HFFc6 (cell line): ENCODE measurements around the gene ACRBP. TPM values are rescaled to one million over a fixed set of nuclear protein-coding genes. Genes with fewer than 3 reads are reported as not detected.

ENCODE experiments used
- DNase-seq: peaks from one replicate; pipeline ENCODE4 v3.0.0-alpha.2; 2018
- H3K27ac Mint-ChIP-seq: 2 replicates; pipeline ENCODE4 v1.8.0; 2020; ENCODE audit warnings: mild to moderate bottlenecking, mixed read lengths
- H3K27me3 Mint-ChIP-seq: 2 replicates; pipeline ENCODE4 v1.8.0; 2021; ENCODE audit warnings: mild to moderate bottlenecking, moderate library complexity, mixed read lengths; ENCODE audit not compliant: insufficient read depth
- H3K36me3 Mint-ChIP-seq: 2 replicates; pipeline ENCODE4 v1.8.0; 2021; ENCODE audit warnings: low read depth, mixed read lengths
- H3K4me1 Mint-ChIP-seq: 2 replicates; pipeline ENCODE4 v1.8.0; 2020; ENCODE audit warnings: low read depth, mixed read lengths
- H3K4me3 Mint-ChIP-seq: 2 replicates; pipeline ENCODE4 v1.8.0; 2020; ENCODE audit warnings: mild to moderate bottlenecking, moderate library complexity, mixed read lengths
- H3K9me3 Mint-ChIP-seq: 2 replicates; pipeline ENCODE4 v1.8.0; 2020; ENCODE audit warnings: mild to moderate bottlenecking, mixed read lengths
- CTCF ChIP-seq: fragments of 200-600 bp; sonication (generic); IDR thresholded peaks from 2 replicates; pipeline ENCODE4 v1.5.0; 2021; ENCODE audit warnings: antibody characterized with exemption, mild to moderate bottlenecking
- total RNA-seq, 6 experiments: library from RNA; stranded (reverse); fragmentation: NEBNext Ultra II Directional; extraction: Animal tissue kit (Norgen Biotek cat#: 25700); gene quantifications; 2 replicates in 1 of 6; 3 replicates in 5 of 6; pipeline ENCODE4 v1.2.3, GENCODE V29; 2021

ACRBP gene
- total RNA-seq, 6 experiments from 2014 or later, result not detected

DNA sequence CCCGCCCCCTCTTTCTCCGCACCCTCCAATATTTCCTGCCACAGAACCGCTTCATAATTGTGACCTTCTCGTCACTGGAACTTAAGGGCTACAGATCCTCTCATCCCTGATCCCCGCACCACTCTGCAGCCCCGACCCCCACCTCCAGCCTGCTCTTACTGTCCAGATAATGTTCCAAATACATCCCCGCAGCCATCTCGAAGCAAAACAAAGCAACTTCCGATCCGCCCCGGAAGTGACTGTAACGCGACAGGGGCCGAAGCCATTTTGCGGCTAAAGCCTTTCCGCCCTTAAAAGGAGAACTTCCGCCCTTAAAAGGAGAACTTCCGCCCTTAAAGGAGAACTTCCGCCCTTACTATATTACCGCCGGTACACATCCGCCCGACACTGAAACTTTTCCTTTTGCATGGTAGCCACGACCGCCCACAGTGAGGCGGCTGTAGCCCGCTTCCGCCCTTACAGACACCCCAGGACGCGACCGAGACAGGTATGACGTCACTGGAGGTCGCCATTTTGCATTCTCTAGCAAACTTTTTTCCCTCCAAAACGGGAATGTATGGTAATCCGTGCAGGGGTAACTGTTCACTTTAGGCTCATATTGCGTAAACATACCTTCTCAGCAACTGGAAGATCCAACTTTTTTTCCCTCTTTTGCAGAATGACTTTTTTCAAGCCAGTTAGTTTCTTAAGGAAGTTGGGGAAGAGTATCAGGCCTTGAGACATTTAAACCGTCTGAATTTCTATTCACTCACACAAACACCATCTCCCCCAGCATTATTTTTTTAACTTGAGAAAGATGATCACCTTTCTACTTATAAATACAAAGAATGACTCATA lies 15.9 kb upstream of the ACRBP start, which contains the start of gene ING4:
TSS of gene ING4 (minus strand) at position 214 of the 837 bp plus-strand sequence. CDS start at position 196, 18 bp downstream.
- Mint-ChIP-seq H3K4me3 (peak within 1 kb of the TSS; percentile 96), H3K27ac (peak within 1 kb of the TSS; percentile 90), H3K4me1 (peaks cover 18% of the 10 kb centered on the region), H3K36me3 (peaks cover 21% of the 10 kb centered on the region), H3K27me3 (peaks cover 1% of the 10 kb centered on the region; the same call in 1 of the 2 replicates), H3K9me3 (no peaks in the 10 kb centered on the region)
- TF ChIP-seq CTCF, result no peak
- peak; percentile 100 for DNase-seq

- Mint-ChIP-seq H3K27ac (peak overlapping the region; percentile 90), H3K9me3 (no peaks in the 10 kb centered on the region), H3K4me1 (peaks cover 18% of the 10 kb centered on the region), H3K36me3 (peaks cover 15% of the 10 kb centered on the region), H3K4me3 (peak overlapping the region; percentile 96), H3K27me3 (peaks cover 1% of the 10 kb centered on the region; the same call in 1 of the 2 replicates)
- no peak for DNase-seq
- TF ChIP-seq CTCF, result no peak
These were observed 15.3 kb upstream of the ACRBP start for GRCh38 chr12:6662602-6662905.

- TF ChIP-seq CTCF, result no peak
- Mint-ChIP-seq H3K36me3 (peaks cover 19% of the 10 kb centered on the region), H3K4me1 (no peaks in the 10 kb centered on the region), H3K9me3 (no peaks in the 10 kb centered on the region), H3K27me3 (no peaks in the 10 kb centered on the region), H3K27ac (no peak overlapping the region), H3K4me3 (no peak overlapping the region)
- DNase-seq, result no peak
These were observed 6.8 kb upstream of the ACRBP start for GRCh38 chr12:6653987-6654386.

DNA sequence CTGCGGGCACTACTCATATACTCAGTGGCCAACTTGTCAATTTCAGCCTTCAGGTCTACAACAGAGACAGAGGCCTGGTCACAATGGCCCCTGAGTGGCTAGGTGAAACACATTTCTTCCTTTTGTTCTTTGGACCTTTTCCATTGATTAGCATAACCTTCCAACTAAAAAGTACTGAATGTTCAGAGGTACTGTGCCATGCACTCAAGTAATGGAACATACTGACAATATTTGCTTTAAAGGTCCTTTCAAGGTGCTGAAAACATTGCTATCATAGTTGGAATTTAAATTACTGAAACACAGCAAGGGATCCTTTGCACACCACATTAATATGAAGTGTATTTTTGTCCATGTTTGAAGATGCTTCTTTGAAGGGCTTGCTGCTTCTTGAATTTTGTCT lies 6.1 kb upstream of the ACRBP start:
- TF ChIP-seq CTCF, result no peak
- H3K27ac Mint-ChIP-seq, result no peak overlapping the region
- no peaks in the 10 kb centered on the region for H3K4me1 Mint-ChIP-seq
- H3K9me3 Mint-ChIP-seq, result no peaks in the 10 kb centered on the region
- no peaks in the 10 kb centered on the region for H3K27me3 Mint-ChIP-seq
- peaks cover 16% of the 10 kb centered on the region for H3K36me3 Mint-ChIP-seq
- no peak overlapping the region for H3K4me3 Mint-ChIP-seq
- DNase-seq, result no peak

DNA sequence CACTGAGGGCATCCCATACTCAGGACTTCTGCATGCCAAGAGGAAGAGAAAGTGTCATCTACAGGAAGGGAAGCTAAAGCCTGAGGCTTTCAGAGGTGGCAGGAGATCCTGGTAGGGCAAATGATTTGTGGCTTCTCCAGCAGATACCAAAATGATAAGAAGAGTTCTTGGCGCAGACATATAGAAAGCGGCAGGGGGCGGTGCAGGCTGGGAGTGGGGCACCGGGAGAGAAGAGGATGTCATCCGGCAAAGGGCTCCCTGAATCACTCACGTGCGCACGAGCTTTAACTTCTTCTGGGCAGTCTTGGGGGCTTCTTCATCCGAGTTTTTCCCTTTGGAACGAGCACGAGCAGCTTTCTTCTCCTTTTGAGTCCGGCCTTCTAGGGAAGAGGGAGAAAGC lies 5.2 kb upstream of the ACRBP start:
- TF ChIP-seq CTCF, result no peak
- no peak for DNase-seq
- no peaks in the 10 kb centered on the region for H3K27me3 Mint-ChIP-seq
- H3K9me3 Mint-ChIP-seq, result peaks cover 4% of the 10 kb centered on the region; the same call in 1 of the 2 replicates
- no peak overlapping the region for H3K4me3 Mint-ChIP-seq
- peaks cover 25% of the 10 kb centered on the region for H3K36me3 Mint-ChIP-seq
- H3K27ac Mint-ChIP-seq, result no peak overlapping the region
- no peaks in the 10 kb centered on the region for H3K4me1 Mint-ChIP-seq
